Suprapubic skin (tissue), 4 donors: Measurements from ENCODE around the gene OR2Z1.

Experiments
- CTCF ChIP-seq, 2 donors: fragments of 200-600 bp in 1 of 2; fragments of 450-650 bp in 1 of 2; sonication (generic) in 1 of 2; IDR thresholded peaks; one replicate each; pipeline ENCODE4 v1.5.1; 2016 to 2019; ENCODE audit warnings: antibody characterized with exemption in 2 of 2, mild to moderate bottlenecking in 1 of 2, moderate library complexity in 1 of 2
- POLR2A ChIP-seq, 2 donors: fragments of 450-650 bp; IDR thresholded peaks; one replicate each; pipeline ENCODE4 v1.6.1; 2017; ENCODE audit warnings: antibody characterized with exemption in 2 of 2, mild to moderate bottlenecking in 2 of 2, moderate library complexity in 2 of 2
- POLR2AphosphoS5 ChIP-seq, 3 donors: sonication (generic); formaldehyde crosslinking; IDR thresholded peaks; one replicate each; pipeline ENCODE4 v1.6.1; 2017; ENCODE audit warnings: antibody characterized with exemption in 3 of 3

- no peak for TF ChIP-seq CTCF (IDR thresholded peaks at IDR 0.05)
- no peak for TF ChIP-seq POLR2A (IDR thresholded peaks at IDR 0.05)
- no peak for TF ChIP-seq POLR2AphosphoS5 (IDR thresholded peaks at IDR 0.05)
Measured at GRCh38 chr19:8722032-8722431, 598 bp downstream of the OR2Z1 start.
